Erythroblast (primary cell): ENCODE data around the gene TNS1.

Experiments used
- GATA1 ChIP-seq: IDR thresholded peaks from 2 replicates; pipeline ENCODE4 v1.6.1; 2011; ENCODE audit warnings: low read depth, mild to moderate bottlenecking, control low read depth, low read length, moderate library complexity
- POLR2A ChIP-seq: IDR thresholded peaks from 2 replicates; pipeline ENCODE4 v1.6.1; 2011; ENCODE audit warnings: mild to moderate bottlenecking, low read length

DNA sequence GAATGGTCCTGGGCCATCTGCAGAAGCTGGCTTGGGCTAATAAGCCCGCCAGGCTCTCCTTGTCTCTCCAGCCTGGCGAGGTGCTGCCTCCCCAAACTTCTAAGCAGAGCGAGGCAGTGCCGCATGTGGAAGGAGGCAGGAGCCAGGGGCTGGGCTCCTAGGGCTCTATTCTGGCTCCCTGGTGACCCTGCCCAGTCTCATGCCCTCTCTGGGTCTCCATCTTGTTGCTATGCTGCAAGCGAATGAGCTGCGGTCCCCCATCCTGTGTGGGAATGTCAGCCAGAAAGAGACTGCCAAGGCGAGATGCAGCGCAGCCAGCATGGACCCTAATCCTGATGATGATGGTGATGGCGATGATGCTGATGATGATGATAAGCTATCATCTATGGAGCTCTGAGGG is 48.7 kb downstream of the TNS1 start:
- no peak for TF ChIP-seq POLR2A
- TF ChIP-seq GATA1: no peak
